ENCODE measurements around the gene CENPQ. TPM values are rescaled to one million over a fixed set of nuclear protein-coding genes. Genes with fewer than 3 reads are reported as not detected.

The CENPQ gene
- total RNA-seq, 1 donor from 2014 or later: 13.1 TPM

GRCh38 chr6:49516147-49516505 is 53.0 kb downstream of the CENPQ start:
- no peak for DNase-seq (ENCODE audit: low read depth, low spot score)
- no peaks in the 10 kb centered on the region for H3K4me1 Mint-ChIP-seq
- H3K27me3 Mint-ChIP-seq (ENCODE audit: low read depth): peaks cover 2% of the 10 kb centered on the region
- H3K4me3 Mint-ChIP-seq: no peak overlapping the region
- no peak for TF ChIP-seq CTCF (conservative IDR thresholded peaks at IDR 0.05)
- no peak overlapping the region for H3K27ac Mint-ChIP-seq (ENCODE audit: unreplicated experiment)
- H3K36me3 Mint-ChIP-seq (ENCODE audit: low read depth): no peaks in the 10 kb centered on the region
- H3K9me3 Mint-ChIP-seq: peaks cover 2% of the 10 kb centered on the region

DNA sequence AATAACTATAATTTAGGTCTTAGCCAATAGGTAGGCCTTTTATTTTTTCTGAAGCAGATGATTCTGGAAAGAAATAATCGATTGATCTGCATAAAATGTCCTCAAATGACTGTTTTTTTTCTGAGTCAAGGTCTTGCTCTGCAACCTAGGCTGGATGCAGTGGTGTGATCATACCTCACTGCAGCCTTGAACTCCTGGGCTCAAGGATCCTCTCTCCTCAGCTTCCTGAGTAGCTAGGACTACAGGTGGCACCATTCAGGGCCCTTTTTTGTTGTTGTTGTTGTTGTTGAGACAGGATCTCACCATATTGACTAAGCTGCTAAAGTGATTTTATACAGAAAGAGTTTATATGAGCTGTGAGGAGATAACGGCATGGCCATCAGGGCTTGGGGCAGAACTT is 54.7 kb downstream of the CENPQ start:
- no peak for TF ChIP-seq CTCF (conservative IDR thresholded peaks at IDR 0.05)
- H3K27ac Mint-ChIP-seq (ENCODE audit: unreplicated experiment): no peak overlapping the region
- no peak for DNase-seq (ENCODE audit: low read depth, low spot score)
- no peaks in the 10 kb centered on the region for H3K4me1 Mint-ChIP-seq
- no peak overlapping the region for H3K4me3 Mint-ChIP-seq
- H3K9me3 Mint-ChIP-seq: peaks cover 2% of the 10 kb centered on the region
- H3K27me3 Mint-ChIP-seq (ENCODE audit: low read depth): no peaks in the 10 kb centered on the region
- no peaks in the 10 kb centered on the region for H3K36me3 Mint-ChIP-seq (ENCODE audit: low read depth)

GRCh38 chr6:49519660-49520059 is 56.5 kb downstream of the CENPQ start:
- Mint-ChIP-seq H3K27ac (ENCODE audit: unreplicated experiment) (no peak overlapping the region), H3K4me3 (no peak overlapping the region), H3K27me3 (ENCODE audit: low read depth) (no peaks in the 10 kb centered on the region), H3K36me3 (ENCODE audit: low read depth) (no peaks in the 10 kb centered on the region), H3K9me3 (peaks cover 2% of the 10 kb centered on the region), H3K4me1 (no peaks in the 10 kb centered on the region)
- no peak for DNase-seq (ENCODE audit: low read depth, low spot score)
- no peak for TF ChIP-seq CTCF (conservative IDR thresholded peaks at IDR 0.05)

- Mint-ChIP-seq H3K36me3 (ENCODE audit: low read depth) (no peaks in the 10 kb centered on the region), H3K27ac (ENCODE audit: unreplicated experiment) (no peak overlapping the region), H3K9me3 (no peaks in the 10 kb centered on the region), H3K4me3 (no peak overlapping the region), H3K4me1 (no peaks in the 10 kb centered on the region), H3K27me3 (ENCODE audit: low read depth) (no peaks in the 10 kb centered on the region)
- TF ChIP-seq CTCF (conservative IDR thresholded peaks at IDR 0.05): no peak
- DNase-seq (ENCODE audit: low read depth, low spot score): no peak
Measured at GRCh38 chr6:49522710-49523593, 59.8 kb downstream of the CENPQ start.

DNA sequence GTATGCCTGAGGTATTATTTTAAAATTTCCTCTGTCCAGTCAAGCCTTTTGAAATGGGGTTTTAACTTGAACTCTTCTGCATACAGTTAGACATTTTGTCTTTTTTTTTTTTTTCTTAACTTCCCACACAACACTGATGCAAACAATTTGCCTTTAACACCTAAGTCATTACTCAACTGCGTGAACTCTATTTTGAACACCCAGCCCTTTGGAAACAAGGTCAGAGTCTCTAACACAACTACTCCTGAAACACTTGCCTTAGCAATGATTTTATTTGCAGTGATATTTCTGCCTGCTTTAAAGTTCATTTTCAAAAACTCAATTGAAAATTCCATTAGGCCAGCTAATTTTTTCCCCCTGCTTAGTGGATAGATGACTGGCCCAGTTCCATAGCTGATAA is 60.7 kb downstream of the CENPQ start:
- no peaks in the 10 kb centered on the region for H3K36me3 Mint-ChIP-seq (ENCODE audit: low read depth)

More for the DNA sequence above, 60.7 kb downstream of the CENPQ start:
- Mint-ChIP-seq H3K4me3 (no peak overlapping the region), H3K4me1 (no peaks in the 10 kb centered on the region), H3K9me3 (no peaks in the 10 kb centered on the region), H3K27ac (ENCODE audit: unreplicated experiment) (no peak overlapping the region), H3K27me3 (ENCODE audit: low read depth) (no peaks in the 10 kb centered on the region)
- no peak for DNase-seq (ENCODE audit: low read depth, low spot score)
- TF ChIP-seq CTCF (conservative IDR thresholded peaks at IDR 0.05): no peak
